HEK293 (cell line): ENCODE measurements around the gene FKTN.

Experiments
- CTCF ChIA-PET: fragments of 350-600 bp; formaldehyde crosslinking; extraction: SDS; loops from one replicate; lab custom pipeline; 2021; ENCODE audit warnings: antibody characterized with exemption; lab: Yijun Ruan, JAX
- POLR2A ChIA-PET: fragments of 300-600 bp; formaldehyde crosslinking; extraction: SDS; loops from one replicate; lab custom pipeline; 2020; ENCODE audit warnings: antibody characterized with exemption, inconsistent platforms; lab: Yijun Ruan, JAX
- H3K27ac ChIP-seq: fragments of 200-500 bp; sonication (Bioruptor generic); 2 replicates; pipeline ENCODE4 v1.5.1; 2014; ENCODE audit warnings: low read depth, low read length, control low read depth, inconsistent platforms; ENCODE audit errors: extremely low read depth
- H3K36me3 ChIP-seq, 2 experiments: fragments of 200-500 bp in 1 of 2; sonication (Bioruptor generic) in 1 of 2; 1 replicate in 1 of 2; 2 replicates in 1 of 2; pipeline ENCODE4 v1.5.1; 2014 to 2017; ENCODE audit warnings: inconsistent platforms in 2 of 2, low read length in 2 of 2; ENCODE audit not compliant: control insufficient read depth in 2 of 2, insufficient read depth in 1 of 2
- H3K4me1 ChIP-seq: fragments of 200-500 bp; sonication (Bioruptor generic); 2 replicates; pipeline ENCODE4 v1.5.1; 2014; ENCODE audit warnings: mild to moderate bottlenecking, low read length, inconsistent platforms; ENCODE audit not compliant: control insufficient read depth, insufficient read depth
- H3K4me3 ChIP-seq: 2 replicates; pipeline ENCODE4 v1.5.1; 2011; ENCODE audit warnings: low read depth, mild to moderate bottlenecking, control low read depth, low read length, moderate library complexity
- H3K9me3 ChIP-seq: fragments of 200-500 bp; sonication (Bioruptor generic); 2 replicates; pipeline ENCODE4 v1.5.1; 2014; ENCODE audit warnings: low read depth, low read length, inconsistent platforms; ENCODE audit not compliant: control insufficient read depth, insufficient read depth
- GLI2 ChIP-seq: fragments of 450-650 bp; formaldehyde crosslinking; IDR thresholded peaks from 2 replicates; pipeline ENCODE4; 2017; ENCODE audit warnings: missing biosample characterization, missing genetic modification characterization, low read depth, borderline replicate concordance
- IKZF3 ChIP-seq: fragments of 450-650 bp; IDR thresholded peaks from 2 replicates; pipeline ENCODE4 v1.5.0; 2018; ENCODE audit warnings: missing biosample characterization, mild to moderate bottlenecking, missing genetic modification characterization, moderate library complexity
- KLF1 ChIP-seq: fragments of 450-650 bp; formaldehyde crosslinking; IDR thresholded peaks from 2 replicates; pipeline ENCODE4 v1.5.1; 2016; ENCODE audit warnings: missing biosample characterization, missing genetic modification characterization
- KLF7 ChIP-seq: fragments of 450-650 bp; formaldehyde crosslinking; IDR thresholded peaks from 2 replicates; pipeline ENCODE4 v1.5.1; 2016; ENCODE audit warnings: missing biosample characterization, missing genetic modification characterization, borderline replicate concordance
- KLF9 ChIP-seq: fragments of 450-650 bp; formaldehyde crosslinking; IDR thresholded peaks from 2 replicates; pipeline ENCODE4 v1.5.1; 2016; ENCODE audit warnings: missing biosample characterization, missing genetic modification characterization, low read depth
- SETDB1 ChIP-seq: IDR thresholded peaks from one replicate; pipeline ENCODE4 v1.6.1; 2017; ENCODE audit warnings: mild to moderate bottlenecking, low read length, moderate library complexity, mixed read lengths; ENCODE audit not compliant: insufficient read length
- WT1 ChIP-seq: fragments of 450-650 bp; formaldehyde crosslinking; IDR thresholded peaks from 2 replicates; pipeline ENCODE4 v1.5.1; 2016; ENCODE audit warnings: missing biosample characterization, missing genetic modification characterization
- YY2 ChIP-seq: fragments of 450-650 bp; formaldehyde crosslinking; IDR thresholded peaks from 2 replicates; pipeline ENCODE4 v1.5.1; 2016; ENCODE audit warnings: missing biosample characterization, missing genetic modification characterization
- ZBTB20 ChIP-seq: fragments of 450-650 bp; formaldehyde crosslinking; IDR thresholded peaks from 2 replicates; pipeline ENCODE4 v1.5.1; 2016; ENCODE audit warnings: missing biosample characterization, missing genetic modification characterization
- ZEB2 ChIP-seq: fragments of 450-650 bp; formaldehyde crosslinking; IDR thresholded peaks from 2 replicates; pipeline ENCODE4 v1.5.1; 2016; ENCODE audit warnings: missing biosample characterization, missing genetic modification characterization
- ZFP3 ChIP-seq: fragments of 450-650 bp; formaldehyde crosslinking; IDR thresholded peaks from 2 replicates; pipeline ENCODE4 v1.5.1; 2016; ENCODE audit warnings: low read depth, missing biosample characterization, missing genetic modification characterization
- ZNF10 ChIP-seq: fragments of 450-650 bp; formaldehyde crosslinking; IDR thresholded peaks from 2 replicates; pipeline ENCODE4 v1.5.1; 2017; ENCODE audit warnings: missing biosample characterization, missing genetic modification characterization
- ZNF138 ChIP-seq: fragments of 450-650 bp; formaldehyde crosslinking; IDR thresholded peaks from 2 replicates; pipeline ENCODE4 v1.5.1; 2016; ENCODE audit warnings: missing biosample characterization, missing genetic modification characterization, borderline replicate concordance
- ZNF140 ChIP-seq: fragments of 450-650 bp; formaldehyde crosslinking; IDR thresholded peaks from 2 replicates; pipeline ENCODE4 v1.5.1; 2016; ENCODE audit warnings: missing biosample characterization, missing genetic modification characterization
- ZNF169 ChIP-seq: fragments of 450-650 bp; formaldehyde crosslinking; IDR thresholded peaks from 2 replicates; pipeline ENCODE4 v1.5.1; 2016; ENCODE audit warnings: missing biosample characterization, missing genetic modification characterization
- ZNF174 ChIP-seq: fragments of 450-650 bp; formaldehyde crosslinking; IDR thresholded peaks from 2 replicates; pipeline ENCODE4 v1.5.0; 2017; ENCODE audit warnings: missing biosample characterization, mild to moderate bottlenecking, missing genetic modification characterization
- ZNF19 ChIP-seq: fragments of 450-650 bp; formaldehyde crosslinking; IDR thresholded peaks from 2 replicates; pipeline ENCODE4; 2016; ENCODE audit warnings: missing biosample characterization, missing genetic modification characterization, low read depth
- ZNF266 ChIP-seq: fragments of 450-650 bp; formaldehyde crosslinking; IDR thresholded peaks from 2 replicates; pipeline ENCODE4 v1.5.1; 2016; ENCODE audit warnings: missing biosample characterization, missing genetic modification characterization, low read depth
- ZNF341 ChIP-seq: fragments of 450-650 bp; formaldehyde crosslinking; IDR thresholded peaks from 2 replicates; pipeline ENCODE4; 2016; ENCODE audit warnings: low read depth, missing biosample characterization, missing genetic modification characterization
- ZNF416 ChIP-seq: fragments of 450-650 bp; formaldehyde crosslinking; IDR thresholded peaks from 2 replicates; pipeline ENCODE4 v1.5.1; 2016; ENCODE audit warnings: missing biosample characterization, missing genetic modification characterization
- ZNF501 ChIP-seq: fragments of 450-650 bp; formaldehyde crosslinking; IDR thresholded peaks from 2 replicates; pipeline ENCODE4 v1.5.1; 2016; ENCODE audit warnings: missing biosample characterization, missing genetic modification characterization
- ZNF514 ChIP-seq: fragments of 450-650 bp; formaldehyde crosslinking; IDR thresholded peaks from 2 replicates; pipeline ENCODE4 v1.5.1; 2016; ENCODE audit warnings: missing biosample characterization, missing genetic modification characterization
- ZNF701 ChIP-seq: fragments of 450-650 bp; formaldehyde crosslinking; IDR thresholded peaks from 2 replicates; pipeline ENCODE4 v1.5.1; 2016; ENCODE audit warnings: missing biosample characterization, missing genetic modification characterization
- ZNF747 ChIP-seq: fragments of 450-650 bp; formaldehyde crosslinking; IDR thresholded peaks from 2 replicates; pipeline ENCODE4 v1.5.1; 2016; ENCODE audit warnings: missing biosample characterization, missing genetic modification characterization
- TF ChIP-seq, protein P1 (sequence below): fragments of 450-650 bp; formaldehyde crosslinking; IDR thresholded peaks from 2 replicates; pipeline ENCODE4 v1.5.0; 2017; ENCODE audit warnings: missing biosample characterization, missing genetic modification characterization, borderline replicate concordance
- TF ChIP-seq, protein P2 (sequence below): fragments of 450-650 bp; formaldehyde crosslinking; IDR thresholded peaks from 2 replicates; pipeline ENCODE4 v1.5.1; 2016; ENCODE audit warnings: missing biosample characterization, missing genetic modification characterization
- TF ChIP-seq, protein P3 (sequence below): fragments of 450-650 bp; formaldehyde crosslinking; IDR thresholded peaks from 2 replicates; pipeline ENCODE4 v1.5.1; 2016; ENCODE audit warnings: missing biosample characterization, missing genetic modification characterization
- TF ChIP-seq, protein P4 (sequence below): fragments of 450-650 bp; formaldehyde crosslinking; IDR thresholded peaks from 2 replicates; pipeline ENCODE4 v1.5.1; 2017; ENCODE audit warnings: missing biosample characterization, mild to moderate bottlenecking, missing genetic modification characterization, moderate library complexity
- TF ChIP-seq, protein P5 (sequence below): fragments of 450-650 bp; formaldehyde crosslinking; IDR thresholded peaks from 2 replicates; pipeline ENCODE4 v1.5.1; 2016; ENCODE audit warnings: missing biosample characterization, missing genetic modification characterization

FKTN gene

DNA sequence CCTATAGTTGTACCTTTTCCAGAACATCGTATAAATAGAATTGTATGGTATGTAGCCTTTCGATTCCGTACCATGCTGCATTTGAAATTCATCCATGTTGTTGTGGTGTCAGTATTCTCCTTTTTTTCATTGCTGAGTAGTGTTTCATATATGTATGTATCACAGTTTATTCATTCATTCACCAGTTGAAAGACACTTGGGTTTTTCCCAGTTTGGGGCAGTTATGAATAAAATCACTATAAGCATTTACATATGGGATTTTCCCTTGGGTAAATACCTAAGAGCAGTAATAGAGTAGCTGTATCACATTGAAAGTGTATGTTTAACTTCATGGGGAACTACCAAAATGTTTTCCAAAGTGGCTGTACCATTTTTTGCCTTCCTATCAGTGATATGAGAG, 16.1 kb upstream of the FKTN start:
- Histone ChIP-seq H3K4me1 (no peaks in the 10 kb centered on the region), H3K36me3 (peaks cover 0 to 10% of the 10 kb centered on the region in 2 experiments; a peak in 1 of 3 replicates), H3K9me3 (no peaks in the 10 kb centered on the region), H3K4me3 (no peak overlapping the region)
- CTCF ChIA-PET: no interaction called here
- POLR2A ChIA-PET: no interaction called here
- no peak for TF ChIP-seq IKZF3 (tag by site-specific recombination)
- TF ChIP-seq WT1 (tag by site-specific recombination): no peak
- TF ChIP-seq ZFP3 (tag by site-specific recombination): no peak
- TF ChIP-seq SETDB1: no peak
- TF ChIP-seq, protein P1, sequence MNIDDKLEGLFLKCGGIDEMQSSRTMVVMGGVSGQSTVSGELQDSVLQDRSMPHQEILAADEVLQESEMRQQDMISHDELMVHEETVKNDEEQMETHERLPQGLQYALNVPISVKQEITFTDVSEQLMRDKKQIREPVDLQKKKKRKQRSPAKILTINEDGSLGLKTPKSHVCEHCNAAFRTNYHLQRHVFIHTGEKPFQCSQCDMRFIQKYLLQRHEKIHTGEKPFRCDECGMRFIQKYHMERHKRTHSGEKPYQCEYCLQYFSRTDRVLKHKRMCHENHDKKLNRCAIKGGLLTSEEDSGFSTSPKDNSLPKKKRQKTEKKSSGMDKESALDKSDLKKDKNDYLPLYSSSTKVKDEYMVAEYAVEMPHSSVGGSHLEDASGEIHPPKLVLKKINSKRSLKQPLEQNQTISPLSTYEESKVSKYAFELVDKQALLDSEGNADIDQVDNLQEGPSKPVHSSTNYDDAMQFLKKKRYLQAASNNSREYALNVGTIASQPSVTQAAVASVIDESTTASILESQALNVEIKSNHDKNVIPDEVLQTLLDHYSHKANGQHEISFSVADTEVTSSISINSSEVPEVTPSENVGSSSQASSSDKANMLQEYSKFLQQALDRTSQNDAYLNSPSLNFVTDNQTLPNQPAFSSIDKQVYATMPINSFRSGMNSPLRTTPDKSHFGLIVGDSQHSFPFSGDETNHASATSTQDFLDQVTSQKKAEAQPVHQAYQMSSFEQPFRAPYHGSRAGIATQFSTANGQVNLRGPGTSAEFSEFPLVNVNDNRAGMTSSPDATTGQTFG (tag by site-specific recombination): no peak
- TF ChIP-seq ZNF514 (tag by site-specific recombination): no peak
- TF ChIP-seq ZNF169 (tag by site-specific recombination): no peak
- TF ChIP-seq ZEB2 (tag by site-specific recombination): no peak
- no peak for TF ChIP-seq ZBTB20 (tag by site-specific recombination)
- TF ChIP-seq KLF9 (tag by site-specific recombination): no peak
- TF ChIP-seq ZNF501 (tag by site-specific recombination): no peak
- TF ChIP-seq, protein P2, sequence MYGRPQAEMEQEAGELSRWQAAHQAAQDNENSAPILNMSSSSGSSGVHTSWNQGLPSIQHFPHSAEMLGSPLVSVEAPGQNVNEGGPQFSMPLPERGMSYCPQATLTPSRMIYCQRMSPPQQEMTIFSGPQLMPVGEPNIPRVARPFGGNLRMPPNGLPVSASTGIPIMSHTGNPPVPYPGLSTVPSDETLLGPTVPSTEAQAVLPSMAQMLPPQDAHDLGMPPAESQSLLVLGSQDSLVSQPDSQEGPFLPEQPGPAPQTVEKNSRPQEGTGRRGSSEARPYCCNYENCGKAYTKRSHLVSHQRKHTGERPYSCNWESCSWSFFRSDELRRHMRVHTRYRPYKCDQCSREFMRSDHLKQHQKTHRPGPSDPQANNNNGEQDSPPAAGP (tag by site-specific recombination): no peak
- no peak for TF ChIP-seq KLF1 (tag by site-specific recombination)
- TF ChIP-seq, protein P3, sequence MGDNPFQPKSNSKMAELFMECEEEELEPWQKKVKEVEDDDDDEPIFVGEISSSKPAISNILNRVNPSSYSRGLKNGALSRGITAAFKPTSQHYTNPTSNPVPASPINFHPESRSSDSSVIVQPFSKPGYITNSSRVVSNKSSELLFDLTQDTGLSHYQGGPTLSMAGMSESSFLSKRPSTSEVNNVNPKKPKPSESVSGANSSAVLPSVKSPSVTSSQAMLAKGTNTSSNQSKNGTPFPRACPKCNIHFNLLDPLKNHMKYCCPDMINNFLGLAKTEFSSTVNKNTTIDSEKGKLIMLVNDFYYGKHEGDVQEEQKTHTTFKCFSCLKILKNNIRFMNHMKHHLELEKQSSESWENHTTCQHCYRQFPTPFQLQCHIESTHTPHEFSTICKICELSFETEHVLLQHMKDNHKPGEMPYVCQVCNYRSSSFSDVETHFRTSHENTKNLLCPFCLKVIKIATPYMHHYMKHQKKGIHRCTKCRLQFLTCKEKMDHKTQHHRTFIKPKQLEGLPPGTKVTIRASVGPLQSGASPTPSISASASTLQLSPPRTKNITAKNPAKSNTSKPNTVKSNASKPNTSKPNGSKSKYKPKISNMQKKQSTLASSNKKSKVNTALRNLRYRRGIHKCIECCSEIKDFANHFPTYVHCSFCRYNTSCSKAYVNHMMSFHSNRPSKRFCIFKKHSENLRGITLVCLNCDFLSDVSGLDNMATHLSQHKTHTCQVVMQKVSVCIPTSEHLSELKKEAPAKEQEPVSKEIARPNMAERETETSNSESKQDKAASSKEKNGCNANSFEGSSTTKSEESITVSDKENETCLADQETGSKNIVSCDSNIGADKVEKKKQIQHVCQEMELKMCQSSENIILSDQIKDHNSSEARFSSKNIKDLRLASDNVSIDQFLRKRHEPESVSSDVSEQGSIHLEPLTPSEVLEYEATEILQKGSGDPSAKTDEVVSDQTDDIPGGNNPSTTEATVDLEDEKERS: no peak
- no peak for TF ChIP-seq ZNF341 (tag by site-specific recombination)
- TF ChIP-seq, protein P4, sequence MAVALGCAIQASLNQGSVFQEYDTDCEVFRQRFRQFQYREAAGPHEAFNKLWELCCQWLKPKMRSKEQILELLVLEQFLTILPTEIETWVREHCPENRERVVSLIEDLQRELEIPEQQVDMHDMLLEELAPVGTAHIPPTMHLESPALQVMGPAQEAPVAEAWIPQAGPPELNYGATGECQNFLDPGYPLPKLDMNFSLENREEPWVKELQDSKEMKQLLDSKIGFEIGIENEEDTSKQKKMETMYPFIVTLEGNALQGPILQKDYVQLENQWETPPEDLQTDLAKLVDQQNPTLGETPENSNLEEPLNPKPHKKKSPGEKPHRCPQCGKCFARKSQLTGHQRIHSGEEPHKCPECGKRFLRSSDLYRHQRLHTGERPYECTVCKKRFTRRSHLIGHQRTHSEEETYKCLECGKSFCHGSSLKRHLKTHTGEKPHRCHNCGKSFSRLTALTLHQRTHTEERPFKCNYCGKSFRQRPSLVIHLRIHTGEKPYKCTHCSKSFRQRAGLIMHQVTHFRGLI (tag by site-specific recombination): no peak
- TF ChIP-seq ZNF416 (tag by site-specific recombination): no peak
- TF ChIP-seq, all 188 proteins: peak for 0
- H3K27ac ChIP-seq: no peak overlapping the region

DNA sequence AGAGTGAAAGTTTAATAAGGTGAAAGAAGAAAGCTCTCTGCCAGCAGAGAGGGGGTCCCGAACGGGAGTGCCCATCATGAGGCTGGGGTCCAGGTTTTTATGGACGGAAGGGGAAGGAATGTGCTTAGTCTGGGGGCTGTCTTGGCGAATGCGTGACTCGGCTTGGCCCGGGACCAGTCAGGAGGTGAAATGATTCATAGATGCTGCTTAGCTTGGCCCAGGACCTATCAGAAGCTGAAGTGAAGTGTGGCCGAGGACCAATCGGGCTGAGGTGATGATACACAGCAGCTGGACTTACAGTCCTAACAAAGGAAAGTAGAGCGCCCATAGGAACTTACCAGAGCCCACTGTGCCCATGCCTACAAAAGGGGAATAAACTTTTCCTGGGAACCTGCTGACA, 3.9 kb upstream of the FKTN start:
- Histone ChIP-seq H3K9me3 (no peaks in the 10 kb centered on the region), H3K36me3 (no peaks in the 10 kb centered on the region), H3K4me1 (no peaks in the 10 kb centered on the region), H3K27ac (no peak overlapping the region), H3K4me3 (no peak overlapping the region)
- ChIA-PET POLR2A (no interaction called here), CTCF (interaction anchor here (0.6 kb wide), 1 partner anchor 44 kb away, joined by 5 read pairs; no protein-coding TSS in a partner anchor)
- no peak for TF ChIP-seq ZNF19 (tag by site-specific recombination)
- TF ChIP-seq ZNF10 (tag by site-specific recombination): no peak
- no peak for TF ChIP-seq ZNF140 (tag by site-specific recombination)
- TF ChIP-seq ZNF701 (tag by site-specific recombination): no peak
- no peak for TF ChIP-seq KLF7 (tag by site-specific recombination)
- TF ChIP-seq ZNF747 (tag by site-specific recombination): no peak
- TF ChIP-seq, protein P5, sequence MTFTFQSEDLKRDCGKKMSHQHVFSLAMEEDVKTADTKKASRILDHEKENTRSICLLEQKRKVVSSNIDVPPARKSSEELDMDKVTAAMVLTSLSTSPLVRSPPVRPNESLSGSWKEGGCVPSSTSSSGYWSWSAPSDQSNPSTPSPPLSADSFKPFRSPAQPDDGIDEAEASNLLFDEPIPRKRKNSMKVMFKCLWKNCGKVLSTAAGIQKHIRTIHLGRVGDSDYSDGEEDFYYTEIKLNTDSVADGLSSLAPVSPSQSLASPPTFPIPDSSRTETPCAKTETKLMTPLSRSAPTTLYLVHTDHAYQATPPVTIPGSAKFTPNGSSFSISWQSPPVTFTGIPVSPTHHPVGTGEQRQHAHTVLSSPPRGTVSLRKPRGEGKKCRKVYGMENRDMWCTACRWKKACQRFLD (tag by site-specific recombination): no peak
- TF ChIP-seq GLI2 (tag by site-specific recombination): no peak
- TF ChIP-seq ZNF266 (tag by site-specific recombination): no peak
- no peak for TF ChIP-seq ZNF174
- TF ChIP-seq ZNF138: no peak
- no peak for TF ChIP-seq YY2 (tag by site-specific recombination)
